Dendritic cell treated with granulocyte-macrophage colony-stimulating factor and Interleukin-4, amounts not matched to agents 40 ng/mL and 50 ng/mL, for 4 days (primary cell): Measurements from ENCODE around the gene MGAT4A.
A peak's percentile ranks its signal among the peaks of the same experiment; 100 is the strongest.

ENCODE experiments used
- H3K27ac Mint-ChIP-seq: one replicate; pipeline ENCODE4 v1.8.0; 2022; ENCODE audit warnings: mild to moderate bottlenecking, mixed read lengths
- H3K27me3 Mint-ChIP-seq: one replicate; pipeline ENCODE4 v1.8.0; 2022; ENCODE audit warnings: mild to moderate bottlenecking, mixed read lengths
- H3K36me3 Mint-ChIP-seq: one replicate; pipeline ENCODE4 v1.8.0; 2022; ENCODE audit warnings: low read depth, mixed read lengths
- H3K4me1 Mint-ChIP-seq: one replicate; pipeline ENCODE4 v1.8.0; 2022; ENCODE audit warnings: low read depth, mixed read lengths
- H3K4me3 Mint-ChIP-seq: one replicate; pipeline ENCODE4 v1.8.0; 2022; ENCODE audit warnings: mild to moderate bottlenecking, moderate library complexity, mixed read lengths
- H3K9me3 Mint-ChIP-seq: one replicate; pipeline ENCODE4 v1.8.0; 2022; ENCODE audit warnings: mixed read lengths
- intact Hi-C: fragments of 100-400 bp; cut with micrococcal nuclease; formaldehyde crosslinking; loops from one replicate; pipeline ENCODE4 v1.15.0; 2022

MGAT4A gene

DNA sequence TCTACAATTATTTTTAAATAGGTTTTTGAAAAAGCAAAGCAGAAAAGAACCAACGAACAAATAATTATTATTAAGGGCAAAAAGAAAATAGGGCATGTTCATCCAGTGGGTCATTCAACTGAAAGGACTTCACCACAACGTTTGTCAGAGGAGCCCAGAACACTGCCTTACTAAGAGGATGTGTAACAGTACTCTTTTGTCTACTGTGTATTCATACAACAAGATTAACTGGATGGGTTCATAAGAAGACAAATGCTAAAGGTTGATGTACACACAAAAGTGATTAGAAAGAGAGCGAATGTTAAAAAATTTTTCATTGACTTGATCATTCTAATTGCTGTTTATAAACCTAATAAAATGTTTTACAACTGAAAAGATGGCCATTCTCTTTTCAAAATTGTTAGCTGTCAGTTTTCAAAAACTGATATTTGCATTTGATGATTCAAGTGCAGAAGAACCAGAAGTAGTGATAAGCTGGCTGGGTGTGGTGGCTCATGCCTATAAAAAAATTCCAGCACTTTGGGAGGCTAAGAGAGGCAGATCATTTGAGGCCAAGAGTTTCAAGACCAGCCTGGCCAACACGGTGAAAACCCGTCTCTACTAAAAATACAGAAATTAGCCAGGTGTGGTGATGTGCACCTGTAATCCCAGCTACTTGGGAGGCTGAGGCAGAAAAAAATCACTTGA, 33.1 kb downstream of the MGAT4A start:
- Mint-ChIP-seq H3K9me3 (no peaks in the 10 kb centered on the region), H3K4me3 (no peak overlapping the region), H3K36me3 (peaks cover 62% of the 10 kb centered on the region), H3K27me3 (no peaks in the 10 kb centered on the region), H3K27ac (no peak overlapping the region), H3K4me1 (peaks cover 67% of the 10 kb centered on the region)
- intact Hi-C loops, result no loop called here

GRCh38 chr2:98696200-98696599, 34.7 kb downstream of the MGAT4A start:
- peaks cover 54% of the 10 kb centered on the region for H3K4me1 Mint-ChIP-seq

GRCh38 chr2:98695255-98695654, 35.7 kb downstream of the MGAT4A start:
- Mint-ChIP-seq H3K27me3 (no peaks in the 10 kb centered on the region), H3K4me1 (peaks cover 60% of the 10 kb centered on the region), H3K4me3 (no peak overlapping the region), H3K27ac (no peak overlapping the region), H3K9me3 (no peaks in the 10 kb centered on the region), H3K36me3 (peaks cover 69% of the 10 kb centered on the region)
- intact Hi-C loops, result no loop called here

More at GRCh38 chr2:98696200-98696599, 34.7 kb downstream of the MGAT4A start:
- Mint-ChIP-seq H3K36me3 (peaks cover 61% of the 10 kb centered on the region), H3K27ac (no peak overlapping the region), H3K4me3 (no peak overlapping the region), H3K9me3 (no peaks in the 10 kb centered on the region), H3K27me3 (no peaks in the 10 kb centered on the region)
- intact Hi-C loops, result no loop called here

DNA sequence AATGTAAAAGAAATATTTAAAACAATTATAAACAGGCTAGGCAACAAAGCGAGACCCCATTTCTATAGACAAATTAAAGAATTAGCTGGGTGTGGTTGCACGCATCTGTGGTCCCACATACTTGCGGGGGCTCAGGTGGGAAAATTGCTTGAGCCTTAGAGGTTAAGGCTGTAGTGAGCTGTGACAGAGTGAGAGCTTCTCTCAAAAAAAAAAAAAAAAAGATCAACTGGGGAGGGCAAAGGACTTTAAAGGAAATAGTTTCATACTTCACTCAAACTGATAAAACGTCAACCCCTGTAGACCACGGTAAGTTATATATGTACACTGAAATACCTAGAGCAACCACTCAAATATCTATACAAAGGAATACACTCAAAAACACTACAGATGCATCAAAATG, 37.5 kb downstream of the MGAT4A start:
- Mint-ChIP-seq H3K4me3 (no peak overlapping the region), H3K9me3 (no peaks in the 10 kb centered on the region), H3K27ac (no peak overlapping the region), H3K36me3 (peaks cover 74% of the 10 kb centered on the region), H3K27me3 (no peaks in the 10 kb centered on the region), H3K4me1 (peaks cover 67% of the 10 kb centered on the region)
- intact Hi-C loops, result no loop called here

DNA sequence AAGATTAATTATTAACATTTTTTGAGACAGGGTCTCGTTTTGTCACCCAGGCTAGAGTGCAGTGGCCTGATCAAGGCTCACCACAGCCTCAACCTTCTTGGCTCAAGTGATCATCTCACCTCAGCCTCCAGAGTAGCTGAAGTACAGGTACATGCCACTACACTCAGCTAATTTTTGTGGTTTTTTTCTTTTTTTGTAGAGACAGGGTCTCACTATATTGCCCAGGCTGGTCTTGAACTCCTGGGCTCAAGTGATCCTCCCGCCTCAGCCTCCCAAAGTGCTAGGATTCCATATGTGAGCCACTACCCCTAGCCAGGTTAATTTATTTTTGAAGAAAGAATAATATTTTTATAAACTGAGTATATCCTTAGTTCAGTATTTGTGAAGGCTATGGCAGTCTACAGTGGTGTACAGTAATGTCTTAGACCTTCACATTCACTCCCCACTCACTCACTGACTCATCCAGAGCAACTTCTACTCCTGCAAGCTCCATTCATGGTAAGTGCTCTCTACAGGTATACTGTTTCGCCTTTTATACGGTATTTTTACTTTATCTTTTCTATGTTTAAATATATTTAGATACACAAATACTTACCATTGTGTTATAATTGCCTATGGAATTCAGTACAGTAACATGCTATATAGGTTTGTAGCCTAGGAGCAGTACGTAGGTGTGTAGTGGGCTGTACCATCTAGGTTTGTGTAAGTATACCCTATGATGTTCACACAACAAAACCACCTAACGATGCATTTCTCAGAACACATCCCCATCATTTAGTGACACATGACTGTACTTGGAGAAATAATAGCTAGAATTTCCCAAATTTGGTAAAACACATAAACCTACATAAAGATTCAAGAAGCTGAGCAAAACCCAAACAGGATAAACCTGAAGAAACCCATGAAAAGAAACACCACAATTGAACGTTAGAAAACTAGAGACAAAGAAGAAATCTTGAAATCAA, 38.6 kb downstream of the MGAT4A start:
- Mint-ChIP-seq H3K4me3 (no peak overlapping the region), H3K9me3 (no peaks in the 10 kb centered on the region), H3K27ac (no peak overlapping the region), H3K27me3 (no peaks in the 10 kb centered on the region), H3K36me3 (peaks cover 81% of the 10 kb centered on the region), H3K4me1 (peaks cover 70% of the 10 kb centered on the region)
- intact Hi-C loops, result no loop called here

DNA sequence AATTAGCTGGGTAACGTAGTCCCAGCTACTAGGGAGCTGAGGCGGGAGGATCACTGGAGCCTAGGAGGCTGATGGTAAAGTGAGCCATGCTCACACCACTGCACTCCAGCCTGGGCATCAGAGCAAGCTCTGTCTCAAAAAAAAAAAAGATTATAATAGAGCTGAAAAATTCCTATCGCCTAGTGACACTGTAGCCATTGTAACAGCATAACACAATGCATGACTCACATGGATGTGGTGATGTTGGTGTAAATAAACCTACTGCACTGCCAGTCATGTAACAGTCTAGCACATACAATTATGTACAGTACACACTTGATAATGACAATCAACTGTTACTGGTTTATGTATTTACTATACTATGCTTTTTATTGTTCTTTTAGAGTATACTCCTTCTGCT, 39.6 kb downstream of the MGAT4A start:
- Mint-ChIP-seq H3K4me1 (peaks cover 66% of the 10 kb centered on the region), H3K9me3 (no peaks in the 10 kb centered on the region), H3K36me3 (peaks cover 81% of the 10 kb centered on the region), H3K4me3 (no peak overlapping the region), H3K27me3 (no peaks in the 10 kb centered on the region), H3K27ac (no peak overlapping the region)
- intact Hi-C loops, result no loop called here

GRCh38 chr2:98685930-98686887, 44.7 kb downstream of the MGAT4A start:
- no peak overlapping the region for H3K27ac Mint-ChIP-seq
- no peak overlapping the region for H3K4me3 Mint-ChIP-seq
- intact Hi-C loops, result no loop called here
- H3K9me3 Mint-ChIP-seq, result no peaks in the 10 kb centered on the region
- no peaks in the 10 kb centered on the region for H3K27me3 Mint-ChIP-seq
- H3K4me1 Mint-ChIP-seq, result peaks cover 31% of the 10 kb centered on the region
- H3K36me3 Mint-ChIP-seq, result peaks cover 61% of the 10 kb centered on the region

- peaks cover 10% of the 10 kb centered on the region for H3K4me1 Mint-ChIP-seq
- intact Hi-C loops, result no loop called here
These were observed 47.2 kb downstream of the MGAT4A start for GRCh38 chr2:98683728-98684127.

DNA sequence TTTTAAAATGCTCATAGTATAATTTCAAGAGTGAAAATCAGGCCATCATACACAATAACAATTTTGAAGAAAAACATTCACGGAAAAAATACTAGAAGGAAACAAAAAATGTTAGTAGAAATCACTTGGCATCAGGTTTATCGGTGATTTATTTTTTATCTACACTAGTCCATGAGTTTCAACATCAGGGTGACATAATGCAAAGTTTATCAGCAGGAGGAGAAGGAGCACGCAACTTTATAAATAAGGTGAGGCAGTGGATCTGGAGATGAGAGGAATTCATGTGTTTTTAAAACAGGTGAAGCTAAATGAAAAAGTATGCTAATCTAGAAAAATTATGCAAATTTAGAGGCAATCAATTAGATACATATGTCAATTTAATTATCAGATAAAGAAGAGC, 54.2 kb downstream of the MGAT4A start:
- peaks cover 2% of the 10 kb centered on the region for H3K4me1 Mint-ChIP-seq
- no peak overlapping the region for H3K4me3 Mint-ChIP-seq
- intact Hi-C loops, result no loop called here
- H3K27me3 Mint-ChIP-seq, result no peaks in the 10 kb centered on the region
- H3K27ac Mint-ChIP-seq, result no peak overlapping the region
- H3K9me3 Mint-ChIP-seq, result peaks cover under 1% of the 10 kb centered on the region
- H3K36me3 Mint-ChIP-seq, result peaks cover 69% of the 10 kb centered on the region

More at GRCh38 chr2:98683728-98684127, 47.2 kb downstream of the MGAT4A start:
- Mint-ChIP-seq H3K27ac (no peak overlapping the region), H3K9me3 (no peaks in the 10 kb centered on the region), H3K4me3 (no peak overlapping the region), H3K27me3 (no peaks in the 10 kb centered on the region), H3K36me3 (peaks cover 48% of the 10 kb centered on the region)

DNA sequence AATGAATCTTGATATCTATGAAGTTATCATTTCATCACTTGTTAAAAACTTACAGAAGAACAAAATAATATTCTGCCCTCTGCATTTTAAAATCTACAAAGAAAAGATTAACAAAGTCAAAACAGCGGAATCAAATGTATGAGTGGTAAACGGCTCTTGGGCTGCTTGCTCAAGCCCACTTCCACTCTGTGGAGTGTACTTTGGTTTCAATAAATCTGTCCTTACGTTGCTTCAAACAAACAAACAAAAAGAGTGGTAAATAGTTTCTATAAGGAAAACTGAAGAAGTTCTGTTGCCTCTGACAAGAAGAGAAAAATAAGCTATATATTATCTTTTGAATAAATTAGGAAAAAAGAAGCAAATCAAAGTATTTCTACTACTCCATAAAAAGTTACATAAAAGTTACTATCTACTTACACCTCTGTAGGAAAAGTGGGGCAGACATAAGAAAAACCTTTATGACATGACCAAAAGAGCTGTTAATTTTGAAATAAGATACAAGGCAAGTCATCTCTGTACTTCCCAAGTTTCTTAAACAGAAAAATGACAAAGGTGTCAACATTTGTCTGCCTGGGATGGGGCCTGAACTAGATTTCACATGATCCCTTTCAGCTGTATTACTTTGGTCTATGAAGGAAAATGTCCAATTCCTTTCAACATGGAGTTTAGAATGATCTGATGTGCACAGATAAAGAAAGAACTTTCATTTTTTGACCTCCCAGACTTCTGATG, 56.5 kb downstream of the MGAT4A start:
- no peak overlapping the region for H3K4me3 Mint-ChIP-seq
- peaks cover 83% of the 10 kb centered on the region for H3K36me3 Mint-ChIP-seq
- peaks cover 8% of the 10 kb centered on the region for H3K9me3 Mint-ChIP-seq
- H3K4me1 Mint-ChIP-seq, result peaks cover 16% of the 10 kb centered on the region
- intact Hi-C loops, result no loop called here
- H3K27ac Mint-ChIP-seq, result no peak overlapping the region
- H3K27me3 Mint-ChIP-seq, result no peaks in the 10 kb centered on the region

- Mint-ChIP-seq H3K27ac (no peak overlapping the region), H3K4me1 (peaks cover 42% of the 10 kb centered on the region), H3K36me3 (peaks cover 99% of the 10 kb centered on the region), H3K4me3 (no peak overlapping the region), H3K27me3 (no peaks in the 10 kb centered on the region), H3K9me3 (peaks cover 8% of the 10 kb centered on the region)
- intact Hi-C loops, result no loop called here
These were observed 61.3 kb downstream of the MGAT4A start for GRCh38 chr2:98669675-98670074.

GRCh38 chr2:98665677-98666076, 65.3 kb downstream of the MGAT4A start:
- H3K36me3 Mint-ChIP-seq, result peaks cover 96% of the 10 kb centered on the region
- H3K4me1 Mint-ChIP-seq, result peaks cover 34% of the 10 kb centered on the region
- peak overlapping the region; percentile 2 for H3K27ac Mint-ChIP-seq
- intact Hi-C loops, result no loop called here
- H3K4me3 Mint-ChIP-seq, result no peak overlapping the region
- no peaks in the 10 kb centered on the region for H3K27me3 Mint-ChIP-seq
- peaks cover 4% of the 10 kb centered on the region for H3K9me3 Mint-ChIP-seq

DNA sequence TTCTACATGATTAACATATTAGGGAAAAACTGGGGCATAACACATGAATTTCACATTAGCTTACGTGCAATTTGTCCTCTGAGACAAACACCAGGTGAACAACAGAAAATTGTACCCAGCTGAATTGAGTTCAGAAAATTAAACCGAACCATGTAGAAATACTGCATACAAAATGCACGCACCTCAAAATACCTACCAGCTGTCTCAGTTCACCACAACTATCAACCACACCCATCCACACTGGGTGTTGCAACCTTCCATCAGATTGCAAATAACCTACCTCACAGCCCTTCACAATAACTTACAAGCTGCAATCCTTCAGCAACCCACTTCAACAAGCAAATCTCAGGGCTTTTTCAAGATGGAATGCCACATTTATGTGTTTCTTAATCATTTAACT, 66.6 kb downstream of the MGAT4A start:
- H3K9me3 Mint-ChIP-seq, result peaks cover 9% of the 10 kb centered on the region
- H3K4me1 Mint-ChIP-seq, result peaks cover 30% of the 10 kb centered on the region
- H3K27ac Mint-ChIP-seq, result no peak overlapping the region
- peaks cover 96% of the 10 kb centered on the region for H3K36me3 Mint-ChIP-seq
- intact Hi-C loops, result no loop called here
- no peak overlapping the region for H3K4me3 Mint-ChIP-seq
- no peaks in the 10 kb centered on the region for H3K27me3 Mint-ChIP-seq
